Nephron progenitor cell (in vitro differentiated cells): ENCODE data around the gene TPPP3.
A peak's percentile ranks its signal among the peaks of the same experiment; 100 is the strongest.

ENCODE experiments used
- DNase-seq: peaks from one replicate; pipeline ENCODE4 v3.0.0; 2021
- H3K27ac Mint-ChIP-seq: 2 replicates; pipeline ENCODE4 v1.8.0; 2021; ENCODE audit warnings: mild to moderate bottlenecking, moderate library complexity, mixed read lengths
- H3K27me3 Mint-ChIP-seq: 2 replicates; pipeline ENCODE4 v1.8.0; 2021; ENCODE audit warnings: mild to moderate bottlenecking, low read depth, mixed read lengths; ENCODE audit not compliant: poor library complexity
- H3K36me3 Mint-ChIP-seq: 2 replicates; pipeline ENCODE4 v1.8.0; 2021; ENCODE audit warnings: low read depth, mixed read lengths
- H3K4me1 Mint-ChIP-seq: 2 replicates; pipeline ENCODE4 v1.8.0; 2021; ENCODE audit warnings: mixed read lengths
- H3K4me3 Mint-ChIP-seq: 2 replicates; pipeline ENCODE4 v1.8.0; 2021; ENCODE audit warnings: mild to moderate bottlenecking, moderate library complexity, mixed read lengths
- H3K9me3 Mint-ChIP-seq: 2 replicates; pipeline ENCODE4 v1.8.0; 2021; ENCODE audit warnings: mild to moderate bottlenecking, moderate library complexity, mixed read lengths
- CTCF ChIP-seq: fragments of 200-600 bp; sonication (generic); IDR thresholded peaks from 2 replicates; pipeline ENCODE4 v1.5.0; 2021; ENCODE audit warnings: antibody characterized with exemption

Gene TPPP3

GRCh38 chr16:67399218-67399733 is 6.0 kb upstream of the TPPP3 start:
- no peak overlapping the region for H3K4me3 Mint-ChIP-seq
- DNase-seq, result peak; percentile 87
- H3K27ac Mint-ChIP-seq, result no peak overlapping the region

GRCh38 chr16:67398546-67399217 is 5.4 kb upstream of the TPPP3 start:
- Mint-ChIP-seq H3K27ac (no peak overlapping the region), H3K36me3 (no peaks in the 10 kb centered on the region), H3K27me3 (peaks cover 24% of the 10 kb centered on the region), H3K4me1 (peaks cover 61% of the 10 kb centered on the region), H3K4me3 (no peak overlapping the region), H3K9me3 (no peaks in the 10 kb centered on the region)
- DNase-seq, result no peak
- TF ChIP-seq CTCF, result no peak

More at GRCh38 chr16:67399218-67399733, 6.0 kb upstream of the TPPP3 start:
- H3K27me3 Mint-ChIP-seq, result peaks cover 19% of the 10 kb centered on the region
- H3K36me3 Mint-ChIP-seq, result no peaks in the 10 kb centered on the region
- peaks cover 61% of the 10 kb centered on the region for H3K4me1 Mint-ChIP-seq
- TF ChIP-seq CTCF, result peak; percentile 81
- no peaks in the 10 kb centered on the region for H3K9me3 Mint-ChIP-seq

- no peak for TF ChIP-seq CTCF
- H3K36me3 Mint-ChIP-seq, result no peaks in the 10 kb centered on the region
- peaks cover 57% of the 10 kb centered on the region for H3K4me1 Mint-ChIP-seq
Measured at GRCh38 chr16:67397812-67398545, 4.7 kb upstream of the TPPP3 start.

GRCh38 chr16:67397036-67397801 is 3.9 kb upstream of the TPPP3 start:
- TF ChIP-seq CTCF, result no peak
- Mint-ChIP-seq H3K27ac (peak overlapping the region; percentile 75), H3K36me3 (no peaks in the 10 kb centered on the region), H3K27me3 (peaks cover 31% of the 10 kb centered on the region), H3K9me3 (no peaks in the 10 kb centered on the region), H3K4me1 (peaks cover 58% of the 10 kb centered on the region), H3K4me3 (peak overlapping the region; percentile 18)
- peak; percentile 62 for DNase-seq

More at GRCh38 chr16:67397812-67398545, 4.7 kb upstream of the TPPP3 start:
- Mint-ChIP-seq H3K4me3 (no peak overlapping the region), H3K27ac (no peak overlapping the region), H3K9me3 (no peaks in the 10 kb centered on the region), H3K27me3 (peaks cover 27% of the 10 kb centered on the region)
- no peak for DNase-seq

- H3K4me3 Mint-ChIP-seq, result peak overlapping the region; percentile 34
- H3K27ac Mint-ChIP-seq, result peak overlapping the region; percentile 80
- H3K9me3 Mint-ChIP-seq, result no peaks in the 10 kb centered on the region
- TF ChIP-seq CTCF, result no peak
- H3K27me3 Mint-ChIP-seq, result peaks cover 33% of the 10 kb centered on the region
- peaks cover 60% of the 10 kb centered on the region for H3K4me1 Mint-ChIP-seq
- H3K36me3 Mint-ChIP-seq, result no peaks in the 10 kb centered on the region
- DNase-seq, result peak; percentile 84
Measured at GRCh38 chr16:67396159-67397035, 3.1 kb upstream of the TPPP3 start.
